IPS DF 6.9 (cell line): ENCODE results near the gene MBTPS2.
"Not testable (repeated sequence)": the region's sequence is repeated elsewhere in the genome, so short reads cannot be mapped to it uniquely, and the experiment has no call there.

ENCODE experiments used
- DNase-seq: peaks from one replicate; pipeline ENCODE4 v3.0.0-alpha.2; 2013; ENCODE audit warnings: low read depth, low spot score
- H3K27ac ChIP-seq: one replicate; pipeline ENCODE4 v1.5.1; 2013; ENCODE audit warnings: low read length, control low read depth
- H3K27me3 ChIP-seq: 2 replicates; pipeline ENCODE4 v1.6.1; 2013; ENCODE audit warnings: mild to moderate bottlenecking, low read length; ENCODE audit not compliant: control insufficient read depth, insufficient read depth
- H3K36me3 ChIP-seq: 2 replicates; pipeline ENCODE4 v1.6.1; 2013; ENCODE audit warnings: low read length; ENCODE audit not compliant: control insufficient read depth, insufficient read depth
- H3K4me1 ChIP-seq: 2 replicates; pipeline ENCODE4 v1.6.1; 2013; ENCODE audit warnings: low read length; ENCODE audit not compliant: control insufficient read depth, insufficient read depth
- H3K4me3 ChIP-seq: 2 replicates; pipeline ENCODE4 v1.5.1; 2013; ENCODE audit warnings: mild to moderate bottlenecking, low read length
- H3K9me3 ChIP-seq: 2 replicates; pipeline ENCODE4 v1.6.1; 2013; ENCODE audit warnings: low read length, inconsistent platforms; ENCODE audit not compliant: control insufficient read depth, insufficient read depth
- WGBS: extraction: QIAGEN DNeasy Blood & Tissue Kit; methylation state at CpG from one replicate; pipeline ENCODE4 v1.1.7; 2013; ENCODE audit warnings: mixed read lengths, missing lambda C conversion rate; ENCODE audit not compliant: insufficient read length, insufficient coverage; 5-methylcytosine and 5-hydroxymethylcytosine counted together

Gene MBTPS2

DNA sequence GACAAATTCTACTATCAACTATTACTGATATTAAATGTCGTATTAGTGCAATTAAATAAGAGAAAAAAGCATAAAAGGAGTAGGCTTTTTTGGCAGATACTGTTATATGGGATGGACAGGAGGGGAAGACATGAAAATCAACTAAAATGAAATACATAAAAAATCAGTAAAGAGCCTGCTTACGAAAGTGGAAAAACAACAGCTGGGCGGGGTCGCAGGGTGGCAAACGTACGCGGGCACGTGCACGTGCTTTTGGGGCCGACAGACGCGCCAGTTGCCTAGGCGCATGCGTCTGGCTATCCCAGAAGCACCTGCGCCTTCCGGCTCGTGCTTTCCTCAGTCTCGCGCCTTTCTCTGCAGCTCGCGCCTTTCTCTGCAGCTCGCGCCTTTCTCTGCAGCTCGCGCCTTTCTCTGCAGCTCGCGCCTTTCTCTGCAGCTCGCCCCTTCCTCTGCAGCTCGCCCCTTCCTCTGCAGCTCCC lies 16.6 kb downstream of the MBTPS2 start, which contains the start of gene YY2:
Gene YY2 (plus strand): TSS at position 51 of the 479 bp plus-strand sequence. CDS start 498 bp downstream, outside the sequence.
- Histone ChIP-seq H3K4me1 (no peaks in the 10 kb centered on the region), H3K4me3 (no peak within 1 kb of the TSS), H3K27me3 (no peaks in the 10 kb centered on the region), H3K27ac (no peak within 1 kb of the TSS), H3K36me3 (no peaks in the 10 kb centered on the region), H3K9me3 (no peaks in the 10 kb centered on the region)
- WGBS: no CpG with 5 or more reads among the region's 29 CpGs
- no peak for DNase-seq

DNA sequence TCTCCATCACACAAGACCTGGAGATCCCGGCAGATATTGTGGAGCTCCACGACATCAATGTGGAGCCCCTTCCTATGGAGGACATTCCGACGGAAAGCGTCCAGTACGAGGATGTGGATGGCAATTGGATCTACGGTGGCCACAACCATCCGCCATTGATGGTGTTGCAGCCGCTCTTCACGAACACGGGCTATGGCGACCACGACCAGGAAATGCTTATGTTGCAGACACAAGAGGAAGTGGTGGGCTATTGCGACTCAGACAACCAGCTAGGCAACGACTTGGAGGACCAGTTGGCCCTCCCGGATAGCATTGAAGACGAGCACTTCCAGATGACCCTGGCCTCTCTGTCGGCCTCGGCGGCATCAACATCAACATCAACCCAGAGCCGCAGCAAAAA lies 17.1 kb downstream of the MBTPS2 start:
- no peak for DNase-seq
- Histone ChIP-seq H3K36me3 (no peaks in the 10 kb centered on the region), H3K9me3 (no peaks in the 10 kb centered on the region), H3K4me1 (no peaks in the 10 kb centered on the region), H3K4me3 (no peak overlapping the region), H3K27ac (no peak overlapping the region), H3K27me3 (no peaks in the 10 kb centered on the region)
- WGBS: no CpG with 5 or more reads among the region's 21 CpGs

GRCh38 chrX:21863241-21863640 lies 23.8 kb downstream of the MBTPS2 start:
- H3K4me3 ChIP-seq: no peak overlapping the region
- H3K36me3 ChIP-seq: no peaks in the 10 kb centered on the region
- no CpG with 5 or more reads among the region's 1 CpG for WGBS
- no peaks in the 10 kb centered on the region for H3K27me3 ChIP-seq
- no peak overlapping the region for H3K27ac ChIP-seq
- DNase-seq: no peak
- no peaks in the 10 kb centered on the region for H3K9me3 ChIP-seq
- no peaks in the 10 kb centered on the region for H3K4me1 ChIP-seq

DNA sequence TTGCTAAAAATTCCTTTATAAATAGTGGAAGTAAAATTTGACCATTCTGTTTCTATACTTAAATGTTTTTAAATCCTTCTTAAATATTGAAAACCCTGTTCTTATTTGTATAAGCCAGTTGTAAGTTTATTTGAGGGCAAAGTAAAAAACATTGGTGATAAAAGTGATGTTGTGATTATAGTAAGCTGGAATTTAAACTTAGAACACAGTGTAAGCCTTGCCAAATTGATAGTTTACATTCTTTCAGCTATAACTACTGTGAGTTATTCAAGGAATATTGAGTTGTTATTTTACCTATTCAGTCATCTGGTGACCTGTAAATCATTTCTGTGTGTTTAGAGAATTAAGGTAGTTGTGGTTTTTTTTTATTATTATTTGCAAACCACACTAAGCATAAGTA lies 26.0 kb downstream of the MBTPS2 start:
- no peaks in the 10 kb centered on the region for H3K4me1 ChIP-seq
- H3K27me3 ChIP-seq: no peaks in the 10 kb centered on the region
- no peaks in the 10 kb centered on the region for H3K36me3 ChIP-seq
- no peak overlapping the region for H3K27ac ChIP-seq
- no peak for DNase-seq
- H3K9me3 ChIP-seq: no peaks in the 10 kb centered on the region
- H3K4me3 ChIP-seq: no peak overlapping the region

- H3K4me3 ChIP-seq: no peak overlapping the region
- DNase-seq: no peak
- no CpG with 5 or more reads among the region's 1 CpG for WGBS
These were observed 31.1 kb downstream of the MBTPS2 start for GRCh38 chrX:21870494-21870893.

GRCh38 chrX:21873063-21873775 lies 33.8 kb downstream of the MBTPS2 start:
- no peak for DNase-seq
- WGBS: no CpG with 5 or more reads among the region's 4 CpGs
- no peaks in the 10 kb centered on the region for H3K4me1 ChIP-seq
- H3K9me3 ChIP-seq: no peaks in the 10 kb centered on the region
- H3K27me3 ChIP-seq: no peaks in the 10 kb centered on the region
- no peak overlapping the region for H3K27ac ChIP-seq
- no peak overlapping the region for H3K4me3 ChIP-seq
- no peaks in the 10 kb centered on the region for H3K36me3 ChIP-seq

More at GRCh38 chrX:21870494-21870893, 31.1 kb downstream of the MBTPS2 start:
- Histone ChIP-seq H3K27ac (no peak overlapping the region), H3K4me1 (no peaks in the 10 kb centered on the region), H3K36me3 (no peaks in the 10 kb centered on the region), H3K9me3 (no peaks in the 10 kb centered on the region), H3K27me3 (no peaks in the 10 kb centered on the region)

- not testable (repeated sequence) for H3K4me3 ChIP-seq, H3K27me3 ChIP-seq, DNase-seq, H3K9me3 ChIP-seq, H3K4me1 ChIP-seq, H3K36me3 ChIP-seq, H3K27ac ChIP-seq
- WGBS: no CpG with 5 or more reads among the region's 3 CpGs
These were observed 34.8 kb downstream of the MBTPS2 start for GRCh38 chrX:21874182-21874581.

DNA sequence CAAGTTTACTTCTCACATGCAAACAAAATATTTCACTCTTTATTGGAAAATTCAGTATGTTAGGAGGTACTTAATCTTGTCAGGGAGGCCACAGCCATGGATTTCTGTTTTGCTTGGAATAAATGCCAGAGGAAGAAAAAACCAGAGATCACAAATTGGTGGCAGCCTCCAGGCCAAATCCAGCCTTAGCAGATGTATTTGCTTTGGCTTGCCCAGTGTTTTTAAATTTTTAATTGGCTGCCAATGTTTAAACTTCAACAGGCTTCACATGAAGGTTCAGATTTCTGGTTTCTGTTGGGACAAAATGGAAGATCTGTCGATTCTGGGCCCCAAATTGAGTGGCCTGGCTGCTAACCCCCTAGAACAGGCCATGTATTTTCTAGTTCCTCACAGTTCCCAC lies 35.6 kb downstream of the MBTPS2 start:
- H3K9me3 ChIP-seq: no peaks in the 10 kb centered on the region
- H3K27ac ChIP-seq: no peak overlapping the region
- H3K4me3 ChIP-seq: no peak overlapping the region
- H3K27me3 ChIP-seq: no peaks in the 10 kb centered on the region
- no peak for DNase-seq
- no peaks in the 10 kb centered on the region for H3K36me3 ChIP-seq
- H3K4me1 ChIP-seq: no peaks in the 10 kb centered on the region
- WGBS: no CpG with 5 or more reads among the region's 1 CpG

DNA sequence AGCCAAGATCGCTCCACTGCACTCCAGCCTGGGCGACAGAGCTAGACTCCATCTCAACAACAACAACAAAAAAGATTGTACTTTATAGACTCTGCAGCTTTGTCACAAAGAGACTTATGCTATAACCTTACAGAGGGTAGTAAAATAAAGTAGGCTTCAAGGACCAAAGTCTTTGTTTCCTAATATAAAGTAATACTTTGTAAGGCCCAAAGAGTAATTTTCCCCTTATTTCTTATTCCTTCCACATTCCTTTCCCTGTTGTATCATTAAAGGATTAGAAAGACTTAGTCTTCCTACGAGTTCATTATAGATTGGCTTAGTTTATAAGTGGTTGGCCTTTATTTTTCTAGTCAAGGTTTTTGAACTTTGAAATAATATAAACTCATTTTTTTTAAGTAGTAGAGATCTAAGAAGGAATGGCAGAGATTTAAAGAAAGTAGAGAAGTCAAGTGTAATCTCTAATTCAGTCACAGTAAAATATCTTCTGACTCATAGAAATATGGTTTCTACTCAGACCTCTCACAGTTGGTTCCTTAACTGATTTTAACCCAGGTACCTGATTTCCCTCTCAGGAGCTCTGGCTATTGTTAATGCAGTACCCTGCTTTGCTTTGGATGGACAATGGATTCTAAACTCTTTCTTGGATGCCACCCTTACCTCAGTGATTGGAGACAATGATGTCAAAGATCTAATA lies 42.6 kb downstream of the MBTPS2 start:
- Histone ChIP-seq H3K4me3 (no peak overlapping the region), H3K27ac (no peak overlapping the region), H3K9me3 (no peaks in the 10 kb centered on the region), H3K36me3 (no peaks in the 10 kb centered on the region), H3K27me3 (no peaks in the 10 kb centered on the region), H3K4me1 (no peaks in the 10 kb centered on the region)
- WGBS: no CpG with 5 or more reads among the region's 3 CpGs
- DNase-seq: no peak

DNA sequence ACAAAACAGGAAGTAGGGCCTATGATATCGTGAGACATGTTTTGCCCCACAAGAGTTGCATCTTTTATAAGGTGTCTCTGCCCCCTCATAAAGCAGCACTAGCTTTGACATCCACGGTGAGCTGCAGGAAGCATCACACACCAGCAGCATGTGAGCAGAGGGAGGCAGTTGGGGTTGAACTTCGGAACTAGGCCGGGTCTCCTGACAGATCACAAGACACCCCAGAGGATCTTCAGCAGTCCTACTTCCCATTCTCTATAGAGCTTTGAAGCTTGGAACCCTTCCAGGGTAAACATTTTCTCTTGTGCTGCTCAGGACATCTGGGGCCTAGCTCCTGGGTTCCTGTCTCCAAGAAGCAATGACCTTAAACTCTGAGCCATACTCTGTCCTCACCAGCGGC lies 43.8 kb downstream of the MBTPS2 start:
- Histone ChIP-seq H3K27me3 (no peaks in the 10 kb centered on the region), H3K4me3 (no peak overlapping the region), H3K36me3 (no peaks in the 10 kb centered on the region), H3K9me3 (no peaks in the 10 kb centered on the region), H3K27ac (no peak overlapping the region), H3K4me1 (no peaks in the 10 kb centered on the region)
- WGBS: no CpG with 5 or more reads among the region's 5 CpGs
- DNase-seq: no peak
